Measurements from ENCODE around the gene SPATA24.

DNA sequence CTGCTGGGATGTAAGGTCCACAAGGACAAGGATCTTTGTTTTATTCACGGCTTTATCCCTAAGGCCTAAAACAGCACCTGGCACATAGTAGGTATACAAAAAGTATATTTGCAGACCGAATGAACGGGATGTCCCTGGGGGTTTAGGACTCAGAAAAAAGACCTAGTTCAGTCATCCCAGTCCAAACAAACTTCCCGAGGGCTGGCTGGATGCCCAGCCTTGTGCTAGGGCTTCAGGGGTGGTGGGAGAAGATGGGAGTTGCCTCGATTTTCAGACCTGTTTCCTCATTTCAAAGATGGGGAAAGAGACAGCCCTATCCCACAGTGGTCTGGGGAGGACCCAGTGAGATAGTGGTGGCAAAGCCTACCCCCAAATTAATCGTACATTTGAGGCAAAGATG lies 6.0 kb downstream of the SPATA24 start:
- no peak for TF ChIP-seq POLR2AphosphoS5 (IDR thresholded peaks at IDR 0.05; ENCODE audit: low read depth, low read length)
- TF ChIP-seq, protein P1, sequence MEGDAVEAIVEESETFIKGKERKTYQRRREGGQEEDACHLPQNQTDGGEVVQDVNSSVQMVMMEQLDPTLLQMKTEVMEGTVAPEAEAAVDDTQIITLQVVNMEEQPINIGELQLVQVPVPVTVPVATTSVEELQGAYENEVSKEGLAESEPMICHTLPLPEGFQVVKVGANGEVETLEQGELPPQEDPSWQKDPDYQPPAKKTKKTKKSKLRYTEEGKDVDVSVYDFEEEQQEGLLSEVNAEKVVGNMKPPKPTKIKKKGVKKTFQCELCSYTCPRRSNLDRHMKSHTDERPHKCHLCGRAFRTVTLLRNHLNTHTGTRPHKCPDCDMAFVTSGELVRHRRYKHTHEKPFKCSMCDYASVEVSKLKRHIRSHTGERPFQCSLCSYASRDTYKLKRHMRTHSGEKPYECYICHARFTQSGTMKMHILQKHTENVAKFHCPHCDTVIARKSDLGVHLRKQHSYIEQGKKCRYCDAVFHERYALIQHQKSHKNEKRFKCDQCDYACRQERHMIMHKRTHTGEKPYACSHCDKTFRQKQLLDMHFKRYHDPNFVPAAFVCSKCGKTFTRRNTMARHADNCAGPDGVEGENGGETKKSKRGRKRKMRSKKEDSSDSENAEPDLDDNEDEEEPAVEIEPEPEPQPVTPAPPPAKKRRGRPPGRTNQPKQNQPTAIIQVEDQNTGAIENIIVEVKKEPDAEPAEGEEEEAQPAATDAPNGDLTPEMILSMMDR (IDR thresholded peaks at IDR 0.05 in 2 of 3, conservative IDR thresholded peaks at IDR 0.05 in 1 of 3; ENCODE audit: borderline replicate concordance in 1 of 3, insufficient read depth in 1 of 3, low read depth in 2 of 3, low read length in 2 of 3) = no peak
- no peak for TF ChIP-seq POLR2A (IDR thresholded peaks at IDR 0.05; ENCODE audit: borderline replicate concordance, extremely low read depth, insufficient read depth, insufficient read length)
- no peak for TF ChIP-seq CEBPB (IDR thresholded peaks at IDR 0.05; ENCODE audit: low read depth)
- TF ChIP-seq, protein P2, sequence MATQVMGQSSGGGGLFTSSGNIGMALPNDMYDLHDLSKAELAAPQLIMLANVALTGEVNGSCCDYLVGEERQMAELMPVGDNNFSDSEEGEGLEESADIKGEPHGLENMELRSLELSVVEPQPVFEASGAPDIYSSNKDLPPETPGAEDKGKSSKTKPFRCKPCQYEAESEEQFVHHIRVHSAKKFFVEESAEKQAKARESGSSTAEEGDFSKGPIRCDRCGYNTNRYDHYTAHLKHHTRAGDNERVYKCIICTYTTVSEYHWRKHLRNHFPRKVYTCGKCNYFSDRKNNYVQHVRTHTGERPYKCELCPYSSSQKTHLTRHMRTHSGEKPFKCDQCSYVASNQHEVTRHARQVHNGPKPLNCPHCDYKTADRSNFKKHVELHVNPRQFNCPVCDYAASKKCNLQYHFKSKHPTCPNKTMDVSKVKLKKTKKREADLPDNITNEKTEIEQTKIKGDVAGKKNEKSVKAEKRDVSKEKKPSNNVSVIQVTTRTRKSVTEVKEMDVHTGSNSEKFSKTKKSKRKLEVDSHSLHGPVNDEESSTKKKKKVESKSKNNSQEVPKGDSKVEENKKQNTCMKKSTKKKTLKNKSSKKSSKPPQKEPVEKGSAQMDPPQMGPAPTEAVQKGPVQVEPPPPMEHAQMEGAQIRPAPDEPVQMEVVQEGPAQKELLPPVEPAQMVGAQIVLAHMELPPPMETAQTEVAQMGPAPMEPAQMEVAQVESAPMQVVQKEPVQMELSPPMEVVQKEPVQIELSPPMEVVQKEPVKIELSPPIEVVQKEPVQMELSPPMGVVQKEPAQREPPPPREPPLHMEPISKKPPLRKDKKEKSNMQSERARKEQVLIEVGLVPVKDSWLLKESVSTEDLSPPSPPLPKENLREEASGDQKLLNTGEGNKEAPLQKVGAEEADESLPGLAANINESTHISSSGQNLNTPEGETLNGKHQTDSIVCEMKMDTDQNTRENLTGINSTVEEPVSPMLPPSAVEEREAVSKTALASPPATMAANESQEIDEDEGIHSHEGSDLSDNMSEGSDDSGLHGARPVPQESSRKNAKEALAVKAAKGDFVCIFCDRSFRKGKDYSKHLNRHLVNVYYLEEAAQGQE (IDR thresholded peaks at IDR 0.05; ENCODE audit: low read depth) = no peak
- no peak for TF ChIP-seq EZH2 (IDR thresholded peaks at IDR 0.05)
